ENCODE data around the gene ARHGAP44. TPM values are rescaled to one million over a fixed set of nuclear protein-coding genes. Genes with fewer than 3 reads are reported as not detected.

The ARHGAP44 gene
- total RNA-seq, 1 experiment from 2014 or later: 9.9 TPM

DNA sequence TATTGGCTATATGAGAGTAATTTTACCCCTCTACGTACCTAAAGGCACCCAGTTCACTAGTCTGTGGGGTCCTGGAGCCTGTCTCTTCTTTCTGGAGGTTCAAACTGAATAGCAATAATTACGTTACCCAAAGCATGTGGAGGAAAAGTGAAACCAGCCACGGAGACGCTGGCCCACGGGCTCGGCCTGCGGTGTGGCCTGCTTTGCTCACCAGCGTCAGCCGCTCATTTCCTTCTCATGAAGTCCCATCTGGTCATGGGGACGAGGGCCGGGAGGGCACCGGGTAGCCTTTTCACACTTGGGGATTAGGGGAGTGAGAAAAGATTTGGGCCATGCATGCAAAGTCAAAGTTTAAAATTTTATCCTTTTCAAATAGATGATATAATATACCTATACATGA, 201.6 kb downstream of the ARHGAP44 start:
- TF ChIP-seq, protein P1, sequence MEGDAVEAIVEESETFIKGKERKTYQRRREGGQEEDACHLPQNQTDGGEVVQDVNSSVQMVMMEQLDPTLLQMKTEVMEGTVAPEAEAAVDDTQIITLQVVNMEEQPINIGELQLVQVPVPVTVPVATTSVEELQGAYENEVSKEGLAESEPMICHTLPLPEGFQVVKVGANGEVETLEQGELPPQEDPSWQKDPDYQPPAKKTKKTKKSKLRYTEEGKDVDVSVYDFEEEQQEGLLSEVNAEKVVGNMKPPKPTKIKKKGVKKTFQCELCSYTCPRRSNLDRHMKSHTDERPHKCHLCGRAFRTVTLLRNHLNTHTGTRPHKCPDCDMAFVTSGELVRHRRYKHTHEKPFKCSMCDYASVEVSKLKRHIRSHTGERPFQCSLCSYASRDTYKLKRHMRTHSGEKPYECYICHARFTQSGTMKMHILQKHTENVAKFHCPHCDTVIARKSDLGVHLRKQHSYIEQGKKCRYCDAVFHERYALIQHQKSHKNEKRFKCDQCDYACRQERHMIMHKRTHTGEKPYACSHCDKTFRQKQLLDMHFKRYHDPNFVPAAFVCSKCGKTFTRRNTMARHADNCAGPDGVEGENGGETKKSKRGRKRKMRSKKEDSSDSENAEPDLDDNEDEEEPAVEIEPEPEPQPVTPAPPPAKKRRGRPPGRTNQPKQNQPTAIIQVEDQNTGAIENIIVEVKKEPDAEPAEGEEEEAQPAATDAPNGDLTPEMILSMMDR (conservative IDR thresholded peaks at IDR 0.05): no peak
- Mint-ChIP-seq H3K9me3 (no peaks in the 10 kb centered on the region), H3K36me3 (ENCODE audit: insufficient read depth in 1 of 3, low read depth in 3 of 3) (peaks cover 20 to 64% (median 59%) of the 10 kb centered on the region in 3 experiments), H3K4me1 (peaks cover 22 to 29% of the 10 kb centered on the region in 2 experiments), H3K27ac (no peak overlapping the region; a peak in 1 of 7 replicates), H3K4me3 (no peak overlapping the region), H3K27me3 (ENCODE audit: low read depth) (peaks cover 2% of the 10 kb centered on the region; the same call in 1 of the 2 replicates)
- no peaks in the 10 kb centered on the region for H3K79me1 ChIP-seq (ENCODE audit: insufficient read depth, low read depth, low read length, poor library complexity, severe bottlenecking)
- H2BK5ac ChIP-seq (ENCODE audit: insufficient read length, low read length): no peak overlapping the region
- no peaks in the 10 kb centered on the region for H4K20me1 ChIP-seq (ENCODE audit: control insufficient read depth, insufficient read depth, insufficient read length)
- H2BK15ac ChIP-seq (ENCODE audit: low read depth, low read length): no peak overlapping the region
- no peaks in the 10 kb centered on the region for H3K9me3 ChIP-seq (ENCODE audit: control insufficient read depth, low read depth, low read length)
- H4K8ac ChIP-seq (replicated peaks; ENCODE audit: insufficient read length, low read depth, low read length): no peak overlapping the region
- no peak overlapping the region for H3K14ac ChIP-seq (ENCODE audit: insufficient read depth, low read length)
- no peak overlapping the region for H2BK20ac ChIP-seq (ENCODE audit: low read depth, low read length, poor library complexity, severe bottlenecking)
- H2AFZ ChIP-seq (ENCODE audit: low read length): no peak overlapping the region
- no peak overlapping the region for H4K5ac ChIP-seq (ENCODE audit: insufficient read length, low read depth, low read length)
- no peak overlapping the region for H3K18ac ChIP-seq (ENCODE audit: insufficient read length, low read depth, low read length)
- no peak overlapping the region for H2BK120ac ChIP-seq (ENCODE audit: low read depth, low read length, poor library complexity, severe bottlenecking)
- no peak overlapping the region for H3K4ac ChIP-seq (ENCODE audit: low read depth, low read length)
- no peak overlapping the region for H2AK5ac ChIP-seq (ENCODE audit: insufficient read length, low read length)
- no peak for DNase-seq
- no peak overlapping the region for H3T11ph ChIP-seq (ENCODE audit: low read length)
- H3K79me2 ChIP-seq (ENCODE audit: insufficient read depth, low read length): no peaks in the 10 kb centered on the region
- H3K23me2 ChIP-seq (ENCODE audit: insufficient read length, low read depth, low read length, poor library complexity, severe bottlenecking): no peaks in the 10 kb centered on the region
- no peaks in the 10 kb centered on the region for H3K4me1 ChIP-seq (ENCODE audit: insufficient read depth, low read length)
- no peaks in the 10 kb centered on the region for H3K27me3 ChIP-seq (ENCODE audit: insufficient read depth, low read length)
- no peak overlapping the region for H3K9ac ChIP-seq (ENCODE audit: extremely low read depth, insufficient read length, low read length)
- no peak overlapping the region for H3K4me2 ChIP-seq (ENCODE audit: insufficient read depth, insufficient read length, low read length)
- H3K56ac ChIP-seq (ENCODE audit: insufficient read length, low read depth, low read length): no peak overlapping the region
- WGBS (ENCODE audit: extremely low coverage, insufficient read length, low lambda C conversion rate): no CpG with 5 or more reads among the region's 12 CpGs
- H3K27ac ChIP-seq (ENCODE audit: insufficient read length, low read depth, low read length): no peak overlapping the region
- H2BK12ac ChIP-seq (ENCODE audit: insufficient read length, low read depth, low read length): no peak overlapping the region
- H3K23ac ChIP-seq (ENCODE audit: insufficient read length, low read depth, low read length): no peak overlapping the region
- no peak overlapping the region for H4K91ac ChIP-seq (ENCODE audit: insufficient read length, low read depth, low read length)
